Keratinocyte (primary cell): ENCODE measurements around the gene GNB1. TPM values are rescaled to one million over a fixed set of nuclear protein-coding genes. Genes with fewer than 3 reads are reported as not detected.

ENCODE experiments used
- DNase-seq: peaks from one replicate; pipeline ENCODE4 v3.0.0-alpha.2; 2011; ENCODE audit warnings: low read depth, missing footprints, low spot score
- FAIRE-seq: peaks from 2 replicates; lab custom pipeline; 2011; peaks lifted over from hg19 to GRCh38; lab: Jason Lieb, UNC
- H2AFZ ChIP-seq: 2 replicates; pipeline ENCODE4 v1.6.0; 2012; ENCODE audit warnings: low read length, control low read depth, inconsistent platforms; ENCODE audit not compliant: control insufficient read depth
- H3K27ac ChIP-seq: 2 replicates; pipeline ENCODE4 v1.5.1; 2011; ENCODE audit warnings: low read length; ENCODE audit not compliant: control insufficient read depth, insufficient read depth
- H3K27me3 ChIP-seq: 3 replicates; pipeline ENCODE4 v1.6.0; 2011; ENCODE audit warnings: low read length; ENCODE audit not compliant: control insufficient read depth, insufficient read depth; ENCODE audit errors: extremely low read depth
- H3K36me3 ChIP-seq, 2 experiments: 2 replicates in 1 of 2; 3 replicates in 1 of 2; pipeline ENCODE4 v1.5.1; 2011; ENCODE audit warnings: low read length in 2 of 2, mild to moderate bottlenecking in 1 of 2; ENCODE audit not compliant: control insufficient read depth in 2 of 2, insufficient read depth in 2 of 2; ENCODE audit errors: extremely low read depth in 1 of 2
- H3K4me1 ChIP-seq: 3 replicates; pipeline ENCODE4 v1.5.1; 2011; ENCODE audit warnings: low read length; ENCODE audit not compliant: control insufficient read depth, insufficient read depth; ENCODE audit errors: extremely low read depth
- H3K4me2 ChIP-seq: 3 replicates; pipeline ENCODE4 v1.6.0; 2011; ENCODE audit warnings: low read depth, low read length; ENCODE audit not compliant: control insufficient read depth, insufficient read depth; ENCODE audit errors: extremely low read depth
- H3K4me3 ChIP-seq, 3 experiments: fragments of 200-600 bp in 1 of 3; sonication (generic) in 1 of 3; 2 replicates in 2 of 3; 3 replicates in 1 of 3; pipeline ENCODE4 v1.5.1; 2011 to 2016; ENCODE audit warnings: low read length in 3 of 3, mild to moderate bottlenecking in 3 of 3, control low read depth in 2 of 3, inconsistent platforms in 1 of 3, low read depth in 1 of 3, mixed read lengths in 1 of 3, mixed run types in 1 of 3, moderate library complexity in 1 of 3; ENCODE audit not compliant: control insufficient read depth in 2 of 3, insufficient read depth in 2 of 3; ENCODE audit errors: extremely low read depth in 1 of 3
- H3K79me2 ChIP-seq: 2 replicates; pipeline ENCODE4 v1.6.0; 2012; ENCODE audit warnings: low read length; ENCODE audit not compliant: control insufficient read depth, insufficient read depth
- H3K9ac ChIP-seq: 3 replicates; pipeline ENCODE4 v1.6.0; 2011; ENCODE audit warnings: low read length; ENCODE audit not compliant: control insufficient read depth, insufficient read depth; ENCODE audit errors: extremely low read depth
- H3K9me1 ChIP-seq: 3 replicates; pipeline ENCODE4 v1.6.0; 2011; ENCODE audit warnings: low read length; ENCODE audit not compliant: control insufficient read depth, insufficient read depth; ENCODE audit errors: extremely low read depth
- H3K9me3 ChIP-seq: 2 replicates; pipeline ENCODE4 v1.5.1; 2012; ENCODE audit warnings: low read depth, low read length; ENCODE audit not compliant: control insufficient read depth
- H4K20me1 ChIP-seq: 3 replicates; pipeline ENCODE4 v1.6.0; 2011; ENCODE audit warnings: low read length; ENCODE audit not compliant: control insufficient read depth, insufficient read depth; ENCODE audit errors: extremely low read depth
- CTCF ChIP-seq, 3 experiments: IDR thresholded peaks in 1 of 3; conservative IDR thresholded peaks in 1 of 3; optimal IDR thresholded peaks in 1 of 3; 2 replicates in 2 of 3; 3 replicates in 1 of 3; pipeline versions ENCODE3 to v1.5.1; 2011; ENCODE audit warnings: low read length in 3 of 3, mild to moderate bottlenecking in 3 of 3, moderate library complexity in 2 of 3, control low read depth in 1 of 3, inconsistent platforms in 1 of 3; ENCODE audit not compliant: insufficient read depth in 2 of 3; ENCODE audit errors: extremely low read depth in 1 of 3
- EZH2 ChIP-seq: IDR thresholded peaks from one replicate; pipeline ENCODE4 v1.6.1; 2012; ENCODE audit warnings: inconsistent platforms, mild to moderate bottlenecking, low read length, moderate library complexity
- dilution Hi-C: fragments of 300-500 bp; cut with MboI; formaldehyde crosslinking; loops from one replicate; pipeline ENCODE4 v1.7.0; 2020; ENCODE audit warnings: low sequenced_read_pairs; ENCODE audit not compliant: extremely low pct_ligation_motif_present
- polyA plus RNA-seq, 5 experiments: library from polyadenylated mRNA; depleted of rRNA in 3 of 5; stranded (reverse) in 3 of 5; stranded (forward) in 1 of 5; unstranded in 1 of 5; fragments of >200 nt; gene quantifications; 1 replicate in 1 of 5; 2 replicates in 3 of 5; 3 replicates in 1 of 5; pipeline versions ENCODE4 v1.2.1 to v1.2.3, GENCODE V29; 2011 to 2012; ENCODE audit warnings: missing spikeins in 2 of 5, low read depth in 1 of 5, low replicate concordance in 1 of 5

The GNB1 gene
- polyA plus RNA-seq, 1 donor (not counting 4 experiments of a cell fraction or from before 2014, with no cell fraction given) = 364 TPM

- Histone ChIP-seq H3K79me2 (peaks cover 63% of the 10 kb centered on the region), H4K20me1 (peaks cover 7% of the 10 kb centered on the region)
- no peak for FAIRE-seq
Observed at GRCh38 chr1:1764876-1765470, 125.9 kb downstream of the GNB1 start.

GRCh38 chr1:1763657-1764621 lies 126.9 kb downstream of the GNB1 start:
- Histone ChIP-seq H4K20me1 (peaks cover 7% of the 10 kb centered on the region), H3K36me3 (peaks cover 24 to 29% of the 10 kb centered on the region in 2 experiments), H3K27me3 (no peaks in the 10 kb centered on the region), H3K4me3 (no peak overlapping the region), H3K9ac (no peak overlapping the region), H2AFZ (no peak overlapping the region), H3K27ac (no peak overlapping the region), H3K9me1 (peaks cover 4% of the 10 kb centered on the region), H3K4me1 (peaks cover 2% of the 10 kb centered on the region), H3K79me2 (peaks cover 63% of the 10 kb centered on the region), H3K4me2 (no peak overlapping the region), H3K9me3 (no peaks in the 10 kb centered on the region)
- FAIRE-seq (no peak), DNase-seq (no peak)
- dilution Hi-C loops = no loop called here
- TF ChIP-seq CTCF (optimal IDR thresholded peaks at IDR 0.05 in 1 of 3, IDR thresholded peaks at IDR 0.05 in 1 of 3, conservative IDR thresholded peaks at IDR 0.05 in 1 of 3; ENCODE audit: extremely low read depth in 1 of 3, insufficient read depth in 2 of 3, low read length in 3 of 3) = no peak
- TF ChIP-seq EZH2 = no peak

More at GRCh38 chr1:1764876-1765470, 125.9 kb downstream of the GNB1 start:
- dilution Hi-C loops = no loop called here
- H3K27ac ChIP-seq = no peak overlapping the region
- no peak for DNase-seq
- TF ChIP-seq EZH2 (no peak), CTCF (optimal IDR thresholded peaks at IDR 0.05 in 1 of 3, IDR thresholded peaks at IDR 0.05 in 1 of 3, conservative IDR thresholded peaks at IDR 0.05 in 1 of 3; ENCODE audit: extremely low read depth in 1 of 3, insufficient read depth in 2 of 3, low read length in 3 of 3) (no peak)
- peaks cover 22 to 29% of the 10 kb centered on the region in 2 experiments for H3K36me3 ChIP-seq
- no peaks in the 10 kb centered on the region for H3K27me3 ChIP-seq
- H3K9me3 ChIP-seq = no peaks in the 10 kb centered on the region
- no peak overlapping the region for H3K4me2 ChIP-seq
- no peaks in the 10 kb centered on the region for H3K4me1 ChIP-seq
- H3K9me1 ChIP-seq = peaks cover 4% of the 10 kb centered on the region
- H3K9ac ChIP-seq = no peak overlapping the region
- H3K4me3 ChIP-seq = no peak overlapping the region
- H2AFZ ChIP-seq = no peak overlapping the region
